HCT116 (cell line): Measurements from ENCODE around the gene UBL5.
"Not testable (repeated sequence)": the region's sequence is repeated elsewhere in the genome, so short reads cannot be mapped to it uniquely, and the experiment has no call there.

Source experiments
- EZH2 ChIP-seq: fragments of 200-600 bp; sonication (generic); IDR thresholded peaks from 2 replicates; pipeline ENCODE4 v1.6.1; 2017; ENCODE audit warnings: antibody characterized with exemption, mixed run types
- POLR2AphosphoS5 ChIP-seq: IDR thresholded peaks from 2 replicates; pipeline ENCODE4 v1.6.1; 2011; ENCODE audit warnings: mild to moderate bottlenecking, low read depth, low read length, moderate library complexity
- TCF7L2 ChIP-seq: IDR thresholded peaks from 2 replicates; pipeline ENCODE4 v1.7.0; 2011; ENCODE audit warnings: borderline replicate concordance, inconsistent platforms; ENCODE audit not compliant: insufficient read depth, insufficient read length; ENCODE audit errors: extremely low read depth
- TF ChIP-seq, protein P1 (sequence below), 3 experiments: fragments of 200-600 bp in 1 of 3; sonication (generic) in 1 of 3; IDR thresholded peaks in 2 of 3; conservative IDR thresholded peaks in 1 of 3; 2 replicates each; pipeline ENCODE4 v1.5.1; 2012 to 2017; ENCODE audit warnings: low read depth in 2 of 3, low read length in 2 of 3, antibody characterized with exemption in 1 of 3, borderline replicate concordance in 1 of 3, control low read depth in 1 of 3, mild to moderate bottlenecking in 1 of 3, mixed read lengths in 1 of 3, mixed run types in 1 of 3, moderate library complexity in 1 of 3; ENCODE audit not compliant: insufficient read depth in 1 of 3

DNA sequence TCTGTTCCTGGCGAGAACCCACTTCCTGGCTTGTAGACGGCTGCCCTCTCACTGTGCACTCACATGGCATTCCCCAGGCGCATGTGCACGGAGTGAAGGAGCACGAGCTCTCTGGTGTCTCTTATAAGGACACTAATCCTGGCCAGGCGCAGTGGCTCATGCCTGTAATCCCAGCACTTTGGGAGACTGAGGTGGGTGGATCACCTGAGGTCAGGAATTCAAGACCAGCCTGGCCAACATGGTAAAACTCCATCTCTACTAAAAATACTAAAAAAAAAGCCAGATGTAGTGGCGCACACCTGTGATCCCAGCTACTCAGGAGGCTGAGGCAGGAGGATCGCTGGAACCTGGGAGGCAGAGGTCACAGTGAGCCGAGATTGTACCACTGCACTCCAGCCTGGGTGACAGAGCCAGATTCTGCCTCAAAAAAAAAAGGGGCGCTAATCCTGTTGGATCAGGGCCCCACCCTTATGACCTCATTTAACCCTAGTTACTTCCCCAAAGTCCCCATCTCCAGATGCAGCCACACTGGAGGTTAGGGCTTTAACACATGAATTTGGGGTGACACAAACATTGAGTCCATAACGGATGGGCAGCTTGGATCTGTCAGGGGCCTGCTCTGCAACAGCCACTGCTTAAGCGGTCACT lies 16.0 kb downstream of the UBL5 start:
- TF ChIP-seq, protein P1, sequence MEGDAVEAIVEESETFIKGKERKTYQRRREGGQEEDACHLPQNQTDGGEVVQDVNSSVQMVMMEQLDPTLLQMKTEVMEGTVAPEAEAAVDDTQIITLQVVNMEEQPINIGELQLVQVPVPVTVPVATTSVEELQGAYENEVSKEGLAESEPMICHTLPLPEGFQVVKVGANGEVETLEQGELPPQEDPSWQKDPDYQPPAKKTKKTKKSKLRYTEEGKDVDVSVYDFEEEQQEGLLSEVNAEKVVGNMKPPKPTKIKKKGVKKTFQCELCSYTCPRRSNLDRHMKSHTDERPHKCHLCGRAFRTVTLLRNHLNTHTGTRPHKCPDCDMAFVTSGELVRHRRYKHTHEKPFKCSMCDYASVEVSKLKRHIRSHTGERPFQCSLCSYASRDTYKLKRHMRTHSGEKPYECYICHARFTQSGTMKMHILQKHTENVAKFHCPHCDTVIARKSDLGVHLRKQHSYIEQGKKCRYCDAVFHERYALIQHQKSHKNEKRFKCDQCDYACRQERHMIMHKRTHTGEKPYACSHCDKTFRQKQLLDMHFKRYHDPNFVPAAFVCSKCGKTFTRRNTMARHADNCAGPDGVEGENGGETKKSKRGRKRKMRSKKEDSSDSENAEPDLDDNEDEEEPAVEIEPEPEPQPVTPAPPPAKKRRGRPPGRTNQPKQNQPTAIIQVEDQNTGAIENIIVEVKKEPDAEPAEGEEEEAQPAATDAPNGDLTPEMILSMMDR (IDR thresholded peaks at IDR 0.05 in 2 of 3, conservative IDR thresholded peaks at IDR 0.05 in 1 of 3; ENCODE audit: borderline replicate concordance in 1 of 3, insufficient read depth in 1 of 3, low read depth in 2 of 3, low read length in 2 of 3) = not testable (repeated sequence)
- TF ChIP-seq TCF7L2, POLR2AphosphoS5, EZH2: not testable (repeated sequence)
